HCT116 (cell line): ENCODE measurements around the gene KDM5A. TPM values are rescaled to one million over a fixed set of nuclear protein-coding genes. Genes with fewer than 3 reads are reported as not detected.

Experiments
- ATAC-seq: fragments of 200-7000 bp; cut with Tn5 transposase; 2 replicates; pipeline ENCODE4 v1.9.1; 2020; ENCODE audit warnings: mild to moderate bottlenecking, moderate library complexity
- BruUV-seq: library from RNA; stranded (reverse); fragments of 400-500 nt; replicated peaks from 2 replicates; lab custom pipeline; 2021; lab: Mats Ljungman, UMichigan
- CTCF ChIA-PET: fragments of 300-600 bp; sonication (Branson Sonifier 250); formaldehyde crosslinking; loops from one replicate; lab custom pipeline; 2021; ENCODE audit warnings: antibody characterized with exemption; lab: Charles Lee
- POLR2A ChIA-PET: fragments of 300-600, 350-600 bp; sonication (Branson Sonifier 250); formaldehyde crosslinking; loops from one replicate; lab custom pipeline; 2021; ENCODE audit warnings: antibody characterized with exemption; lab: Charles Lee
- RAD21 ChIA-PET, 2 experiments: fragments of 300-600 bp; sonication (Branson Sonifier 250); formaldehyde crosslinking; loops; one replicate each; lab custom pipeline; 2023; ENCODE audit warnings: low total read pairs in 2 of 2; ENCODE audit not compliant: uncharacterized antibody in 2 of 2, unreplicated experiment in 2 of 2, low non-redundant PET in 1 of 2; lab: Charles Lee
- DNase-seq: peaks from one replicate; pipeline ENCODE4 v3.0.0-alpha.2; 2010; ENCODE audit warnings: low read depth, low spot score
- H2AFZ ChIP-seq: fragments of 200-600 bp; shearing (Covaris generic), sonication (generic); 2 replicates; pipeline ENCODE4 v1.6.1; 2017; ENCODE audit warnings: low read depth, mixed run types, mixed read lengths, antibody characterized with exemption, low read length; ENCODE audit not compliant: poor library complexity, severe bottlenecking
- H3K27ac ChIP-seq: 2 replicates; pipeline ENCODE4 v1.5.1; 2012; ENCODE audit warnings: low read depth, low read length
- H3K27me3 ChIP-seq: fragments of 200-600 bp; sonication (generic); 2 replicates; pipeline ENCODE4 v1.6.1; 2016; ENCODE audit warnings: mixed run types, low read length, mixed read lengths; ENCODE audit not compliant: insufficient read depth
- H3K36me3 ChIP-seq, 2 experiments: fragments of 200-500 bp in 1 of 2; fragments of 200-600 bp in 1 of 2; sonication (Bioruptor generic) in 1 of 2; sonication (generic) in 1 of 2; 2 replicates each; pipeline versions ENCODE4 v1.5.1 to v1.6.1; 2014 to 2016; ENCODE audit warnings: low read length in 2 of 2, inconsistent platforms in 1 of 2, mixed read lengths in 1 of 2, mixed run types in 1 of 2; ENCODE audit not compliant: insufficient read depth in 2 of 2, control insufficient read depth in 1 of 2
- H3K4me1 ChIP-seq, 2 experiments: fragments of 200-600 bp in 1 of 2; sonication (generic) in 1 of 2; 2 replicates each; pipeline versions ENCODE4 v1.5.1 to v1.6.1; 2012 to 2017; ENCODE audit warnings: low read length in 2 of 2, inconsistent platforms in 1 of 2, mild to moderate bottlenecking in 1 of 2, mixed read lengths in 1 of 2, mixed run types in 1 of 2, moderate library complexity in 1 of 2; ENCODE audit not compliant: insufficient read depth in 2 of 2, control insufficient read depth in 1 of 2
- H3K4me2 ChIP-seq: fragments of 200-600 bp; sonication (generic); 2 replicates; pipeline ENCODE4 v1.6.1; 2017; ENCODE audit warnings: mixed run types, low read length, mixed read lengths
- H3K4me3 ChIP-seq, 2 experiments: fragments of 200-600 bp in 1 of 2; sonication (generic) in 1 of 2; replicated peaks in 1 of 2; 2 replicates each; pipeline ENCODE4 v1.5.1; 2011 to 2016; ENCODE audit warnings: low read length in 2 of 2, control low read depth in 1 of 2, low read depth in 1 of 2, mild to moderate bottlenecking in 1 of 2, mixed read lengths in 1 of 2, mixed run types in 1 of 2
- H3K79me2 ChIP-seq: fragments of 200-600 bp; sonication (generic); 2 replicates; pipeline ENCODE4 v1.6.1; 2017; ENCODE audit warnings: mild to moderate bottlenecking, mixed run types, low read length, moderate library complexity, mixed read lengths; ENCODE audit not compliant: insufficient read depth
- H3K9ac ChIP-seq: fragments of 200-600 bp; sonication (generic); 2 replicates; pipeline ENCODE4 v1.6.1; 2016; ENCODE audit warnings: low read length, mixed read lengths
- H3K9me2 ChIP-seq: fragments of 200-600 bp; sonication (generic), shearing (Covaris generic); 2 replicates; pipeline ENCODE4 v1.6.1; 2017; ENCODE audit warnings: mixed run types, mild to moderate bottlenecking, moderate library complexity; ENCODE audit not compliant: insufficient read depth
- H3K9me3 ChIP-seq, 2 experiments: fragments of 200-500 bp in 1 of 2; fragments of 200-600 bp in 1 of 2; sonication (Bioruptor generic) in 1 of 2; sonication (generic) in 1 of 2; 2 replicates each; pipeline ENCODE4 v1.6.1; 2014 to 2017; ENCODE audit warnings: low read length in 2 of 2, mixed read lengths in 2 of 2, inconsistent platforms in 1 of 2, low read depth in 1 of 2, mild to moderate bottlenecking in 1 of 2, mixed run types in 1 of 2, moderate library complexity in 1 of 2; ENCODE audit not compliant: control insufficient read depth in 1 of 2, insufficient read depth in 1 of 2
- H4K20me1 ChIP-seq: fragments of 200-600 bp; sonication (generic), shearing (Covaris generic); 2 replicates; pipeline ENCODE4 v1.6.1; 2017; ENCODE audit warnings: mixed run types, mild to moderate bottlenecking, moderate library complexity; ENCODE audit not compliant: insufficient read depth
- CEBPB ChIP-seq: IDR thresholded peaks from 2 replicates; pipeline ENCODE4 v1.6.1; 2012; ENCODE audit warnings: low read depth
- EZH2phosphoT487 ChIP-seq: fragments of 200-600 bp; IDR thresholded peaks from 2 replicates; pipeline ENCODE4 v1.6.1; 2018; ENCODE audit warnings: antibody characterized with exemption, borderline replicate concordance
- FOSL1 ChIP-seq: IDR thresholded peaks from 2 replicates; pipeline ENCODE4 v1.6.1; 2012; ENCODE audit warnings: low read depth
- SIN3A ChIP-seq: IDR thresholded peaks from 2 replicates; pipeline ENCODE4 v1.6.1; 2012; ENCODE audit warnings: low read depth
- SP1 ChIP-seq: IDR thresholded peaks from 2 replicates; pipeline ENCODE4 v1.6.1; 2012; ENCODE audit warnings: low read depth
- YY1 ChIP-seq: IDR thresholded peaks from 2 replicates; pipeline ENCODE4 v1.6.1; 2011; ENCODE audit warnings: low read length, low read depth, moderate library complexity, mild to moderate bottlenecking; ENCODE audit not compliant: insufficient replicate concordance; ENCODE audit errors: extremely low read depth
- intact Hi-C: fragments of 100-400 bp; cut with micrococcal nuclease; formaldehyde crosslinking; loops from 2 replicates; pipeline ENCODE4 v1.10.0; 2022
- total RNA-seq: library from RNA; stranded (reverse); gene quantifications from one replicate; pipeline ENCODE4 v1.2.1, GENCODE V29; 2021; ENCODE audit not compliant: unreplicated experiment
- TF ChIP-seq, protein P1 (sequence below): IDR thresholded peaks from 2 replicates; pipeline ENCODE4 v1.6.1; 2012
- TF ChIP-seq, protein P2 (sequence below), 3 experiments: fragments of 200-600 bp in 1 of 3; sonication (generic) in 1 of 3; IDR thresholded peaks in 2 of 3; conservative IDR thresholded peaks in 1 of 3; 2 replicates each; pipeline ENCODE4 v1.5.1; 2012 to 2017; ENCODE audit warnings: low read depth in 2 of 3, low read length in 2 of 3, antibody characterized with exemption in 1 of 3, borderline replicate concordance in 1 of 3, control low read depth in 1 of 3, mild to moderate bottlenecking in 1 of 3, mixed read lengths in 1 of 3, mixed run types in 1 of 3, moderate library complexity in 1 of 3; ENCODE audit not compliant: insufficient read depth in 1 of 3

KDM5A gene
- total RNA-seq, 1 experiment from 2014 or later = 49.0 TPM

DNA sequence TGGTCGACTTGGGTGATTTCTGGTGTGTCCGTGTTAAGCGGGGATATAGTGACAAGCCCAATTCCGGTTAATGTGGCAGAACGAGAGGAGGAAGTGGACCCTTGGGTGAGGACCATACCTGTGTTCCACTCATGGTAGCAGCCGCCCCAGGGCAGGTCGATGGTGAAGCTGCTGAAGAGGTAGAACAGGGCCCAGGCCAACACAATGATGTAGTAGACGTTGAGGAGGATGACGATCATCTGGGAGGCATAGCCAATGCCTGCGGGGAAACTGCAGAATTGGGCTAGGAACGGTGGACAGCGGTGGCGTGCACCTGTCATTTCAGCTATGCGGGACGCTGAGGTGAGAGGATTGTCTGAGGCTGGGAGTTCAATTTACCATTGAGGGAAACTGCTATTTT is 146.6 kb downstream of the KDM5A start:
- ATAC-seq (no peak), DNase-seq (no peak)
- intact Hi-C loops = no loop called here
- no peak overlapping the region for H2AFZ ChIP-seq
- no peaks in the 10 kb centered on the region for H3K4me1 ChIP-seq
- H3K4me3 ChIP-seq = no peak overlapping the region
- ChIA-PET RAD21 (no interaction called here), CTCF (no interaction called here), POLR2A (no interaction called here)
- H3K27ac ChIP-seq = no peak overlapping the region
- no peak overlapping the region for H3K4me2 ChIP-seq
- no peaks in the 10 kb centered on the region for H3K79me2 ChIP-seq
- no peaks in the 10 kb centered on the region for H3K9me2 ChIP-seq
- no peak for TF ChIP-seq EZH2phosphoT487
- H3K9ac ChIP-seq = no peak overlapping the region
- H3K9me3 ChIP-seq = no peaks in the 10 kb centered on the region; a peak in 2 of 4 replicates
- no peaks in the 10 kb centered on the region for H3K36me3 ChIP-seq
- no TSS peak for BruUV-seq
- H3K27me3 ChIP-seq = no peaks in the 10 kb centered on the region
- no peaks in the 10 kb centered on the region for H4K20me1 ChIP-seq

DNA sequence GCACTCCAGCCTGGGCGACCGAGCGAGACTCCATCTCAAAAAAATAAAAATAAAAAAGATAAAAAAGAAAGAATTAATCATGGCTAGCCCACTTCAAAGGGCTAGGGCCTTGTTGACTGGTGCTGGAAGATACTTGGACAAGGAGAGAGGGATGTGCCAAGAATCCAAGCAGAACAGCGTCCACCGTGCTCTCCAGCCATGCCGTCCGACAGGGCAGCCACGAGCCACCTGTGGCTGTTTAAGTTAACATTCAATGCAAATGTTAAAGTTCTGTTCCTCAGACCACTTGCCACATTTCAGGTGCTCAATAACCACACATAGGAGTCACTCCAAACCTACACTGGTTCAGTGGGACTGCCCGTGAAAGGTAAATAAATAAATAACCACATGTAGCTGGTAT is 147.9 kb downstream of the KDM5A start:
- Histone ChIP-seq H3K27me3 (no peaks in the 10 kb centered on the region), H3K9ac (no peak overlapping the region), H3K9me2 (no peaks in the 10 kb centered on the region), H2AFZ (no peak overlapping the region), H3K4me3 (no peak overlapping the region), H3K4me2 (no peak overlapping the region), H3K79me2 (no peaks in the 10 kb centered on the region), H3K27ac (no peak overlapping the region), H4K20me1 (no peaks in the 10 kb centered on the region), H3K36me3 (no peaks in the 10 kb centered on the region), H3K4me1 (no peaks in the 10 kb centered on the region), H3K9me3 (peaks cover 3 to 6% of the 10 kb centered on the region in 2 experiments; a peak in 2 of 4 replicates)
- ChIA-PET CTCF (no interaction called here), RAD21 (no interaction called here), POLR2A (no interaction called here)
- ATAC-seq (no peak), DNase-seq (no peak)
- intact Hi-C loops = no loop called here
- no TSS peak for BruUV-seq
- no peak for TF ChIP-seq SP1
- no peak for TF ChIP-seq SIN3A
- no peak for TF ChIP-seq CEBPB
- no peak for TF ChIP-seq FOSL1
- TF ChIP-seq, protein P1, sequence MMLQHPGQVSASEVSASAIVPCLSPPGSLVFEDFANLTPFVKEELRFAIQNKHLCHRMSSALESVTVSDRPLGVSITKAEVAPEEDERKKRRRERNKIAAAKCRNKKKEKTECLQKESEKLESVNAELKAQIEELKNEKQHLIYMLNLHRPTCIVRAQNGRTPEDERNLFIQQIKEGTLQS = no peak
- TF ChIP-seq YY1 = no peak
- TF ChIP-seq, protein P2, sequence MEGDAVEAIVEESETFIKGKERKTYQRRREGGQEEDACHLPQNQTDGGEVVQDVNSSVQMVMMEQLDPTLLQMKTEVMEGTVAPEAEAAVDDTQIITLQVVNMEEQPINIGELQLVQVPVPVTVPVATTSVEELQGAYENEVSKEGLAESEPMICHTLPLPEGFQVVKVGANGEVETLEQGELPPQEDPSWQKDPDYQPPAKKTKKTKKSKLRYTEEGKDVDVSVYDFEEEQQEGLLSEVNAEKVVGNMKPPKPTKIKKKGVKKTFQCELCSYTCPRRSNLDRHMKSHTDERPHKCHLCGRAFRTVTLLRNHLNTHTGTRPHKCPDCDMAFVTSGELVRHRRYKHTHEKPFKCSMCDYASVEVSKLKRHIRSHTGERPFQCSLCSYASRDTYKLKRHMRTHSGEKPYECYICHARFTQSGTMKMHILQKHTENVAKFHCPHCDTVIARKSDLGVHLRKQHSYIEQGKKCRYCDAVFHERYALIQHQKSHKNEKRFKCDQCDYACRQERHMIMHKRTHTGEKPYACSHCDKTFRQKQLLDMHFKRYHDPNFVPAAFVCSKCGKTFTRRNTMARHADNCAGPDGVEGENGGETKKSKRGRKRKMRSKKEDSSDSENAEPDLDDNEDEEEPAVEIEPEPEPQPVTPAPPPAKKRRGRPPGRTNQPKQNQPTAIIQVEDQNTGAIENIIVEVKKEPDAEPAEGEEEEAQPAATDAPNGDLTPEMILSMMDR (IDR thresholded peaks at IDR 0.05 in 2 of 3, conservative IDR thresholded peaks at IDR 0.05 in 1 of 3; ENCODE audit: borderline replicate concordance in 1 of 3, insufficient read depth in 1 of 3, low read depth in 2 of 3, low read length in 2 of 3) = no peak
